NB4 (cell line): ENCODE measurements around the gene KIF5C.

Experiments used
- CTCF ChIP-seq: IDR thresholded peaks from one replicate; pipeline ENCODE4 v1.5.1; 2012; ENCODE audit warnings: low read depth, low read length
- POLR2A ChIP-seq: IDR thresholded peaks from 2 replicates; pipeline ENCODE4 v1.6.1; 2011; ENCODE audit warnings: mild to moderate bottlenecking; ENCODE audit not compliant: insufficient read length; ENCODE audit errors: extremely low read depth

- TF ChIP-seq CTCF (no peak), POLR2A (no peak)
Observed at GRCh38 chr2:148913492-148913891, 38.5 kb downstream of the KIF5C start.
